EH (cell line): Measurements from ENCODE around the gene SPTLC3.

Source experiments
- DNase-seq: peaks from one replicate; pipeline ENCODE4 v3.0.0-alpha.2; 2015; ENCODE audit warnings: low read depth

The SPTLC3 gene

DNA sequence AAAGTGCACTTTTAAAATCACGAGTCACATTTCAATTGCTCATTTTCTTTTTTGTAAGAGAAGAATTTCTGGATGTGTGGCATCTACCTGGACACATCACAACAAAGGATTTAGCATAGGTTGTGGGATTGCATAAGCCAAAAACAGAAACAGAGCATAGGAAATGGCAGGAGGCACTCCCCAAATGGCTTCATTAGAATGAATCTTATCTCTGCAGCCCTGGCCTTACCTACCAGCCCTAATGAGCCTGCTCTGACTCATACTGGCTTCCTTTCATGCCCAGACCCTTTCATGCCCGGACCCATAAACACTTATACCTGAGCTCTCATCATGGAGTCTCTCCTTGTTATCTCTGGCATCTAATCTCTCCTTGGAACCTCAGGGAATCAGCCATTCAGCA lies 23.9 kb upstream of the SPTLC3 start:
- no peak for DNase-seq

DNA sequence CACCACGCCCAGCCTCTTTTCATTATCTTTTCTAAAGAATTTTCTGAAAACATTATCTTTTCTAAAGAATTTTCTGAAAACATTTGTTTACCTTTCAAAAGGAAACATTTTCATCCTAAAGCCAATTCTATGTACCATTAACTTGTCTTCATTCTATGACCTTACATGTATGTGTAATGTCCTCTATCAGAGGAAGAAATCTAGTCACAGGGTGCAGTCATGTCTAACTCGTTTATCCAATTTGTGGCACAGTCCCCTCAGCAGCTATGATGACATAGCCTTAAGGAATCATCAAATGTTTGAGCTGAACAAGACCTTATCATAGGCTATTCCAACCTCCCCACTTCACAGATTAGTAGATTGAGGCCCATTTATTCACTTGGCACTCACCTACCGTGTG lies 21.5 kb upstream of the SPTLC3 start:
- no peak for DNase-seq

DNA sequence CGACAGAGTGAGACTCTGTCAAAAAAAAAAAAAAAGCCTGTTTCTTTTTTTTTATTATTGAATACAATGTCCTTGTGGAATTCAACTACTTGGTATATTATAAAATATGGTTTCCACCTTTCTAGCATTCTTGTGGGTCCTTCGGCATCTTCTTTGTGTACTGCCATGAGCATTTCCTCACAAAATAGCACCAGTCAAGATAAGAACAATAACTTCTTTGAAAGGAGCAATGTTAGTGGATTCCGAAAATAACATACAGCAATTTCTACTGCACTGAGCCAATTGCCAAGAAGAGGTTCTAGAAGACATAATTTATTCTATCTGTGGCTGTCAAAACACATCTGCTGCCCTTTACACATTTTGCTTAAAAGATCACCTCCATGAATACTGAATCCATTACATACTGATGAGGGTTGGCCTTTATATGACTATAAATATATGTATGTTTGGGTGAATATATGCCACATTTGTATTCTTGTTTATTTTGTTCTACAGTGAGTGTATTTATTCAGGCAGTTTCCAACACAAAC lies 19.1 kb upstream of the SPTLC3 start:
- DNase-seq, result no peak

DNA sequence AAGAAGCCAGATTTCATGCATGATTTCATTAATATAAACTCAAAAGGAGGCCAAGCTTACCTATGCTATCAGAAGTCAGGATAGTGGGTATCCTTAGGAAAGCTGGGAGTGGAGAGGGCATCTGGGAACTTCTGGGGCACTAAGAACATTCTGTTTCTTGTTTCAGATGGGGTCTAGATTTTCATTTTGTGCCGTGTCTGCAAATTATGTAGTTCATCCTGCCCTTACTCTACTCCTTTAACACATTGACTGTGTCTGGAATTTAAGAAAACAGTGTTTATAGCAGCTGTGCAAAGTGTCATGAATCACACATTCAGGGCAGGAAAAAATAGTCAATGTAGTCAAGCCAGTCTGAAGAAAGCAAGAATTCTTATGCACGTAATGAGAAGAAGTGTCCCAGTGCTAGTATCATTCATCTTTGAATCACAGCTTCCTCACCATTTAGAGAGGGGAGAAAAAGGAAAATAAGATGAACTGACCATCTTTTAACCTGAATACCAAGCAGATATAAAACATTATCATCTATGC lies 11.6 kb upstream of the SPTLC3 start:
- no peak for DNase-seq

DNA sequence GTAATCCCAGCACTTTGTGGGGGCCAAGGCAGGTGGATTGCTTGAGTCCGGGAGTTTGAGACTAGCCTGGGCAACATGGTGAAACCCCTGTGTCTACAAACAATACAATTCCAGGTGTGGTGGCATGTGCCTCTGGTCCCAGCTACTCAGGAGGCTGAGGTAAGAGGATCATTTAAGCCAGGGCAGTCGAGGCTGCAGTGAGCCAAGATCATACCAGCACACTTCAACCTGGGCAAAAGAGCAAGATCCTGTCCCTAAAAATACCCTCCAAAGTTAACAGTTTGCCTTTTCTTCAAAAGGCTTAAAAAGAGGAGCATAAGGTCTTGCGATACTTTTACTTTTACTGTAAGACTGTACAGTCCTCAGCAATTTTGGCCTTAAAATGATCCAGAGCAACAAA lies 10.7 kb upstream of the SPTLC3 start:
- DNase-seq, result no peak

DNA sequence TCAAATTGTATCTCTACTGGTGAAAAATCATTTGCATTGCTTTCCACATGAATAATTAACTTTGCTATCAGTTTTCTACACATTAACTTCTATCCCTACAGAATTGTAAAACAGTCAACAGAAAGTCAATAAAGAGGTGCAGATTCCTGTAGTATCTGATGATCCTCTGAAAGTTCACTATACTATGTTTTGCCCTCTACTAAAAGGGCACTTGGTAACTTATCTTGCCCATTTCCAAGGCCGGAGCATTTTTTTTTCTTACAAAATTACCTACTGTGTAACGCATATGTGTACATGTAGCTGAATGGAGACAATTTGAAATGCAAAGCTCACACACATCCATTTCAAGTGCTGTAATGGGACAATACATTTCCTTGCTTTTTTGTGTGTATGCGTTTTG lies 9.6 kb upstream of the SPTLC3 start:
- DNase-seq, result no peak

DNA sequence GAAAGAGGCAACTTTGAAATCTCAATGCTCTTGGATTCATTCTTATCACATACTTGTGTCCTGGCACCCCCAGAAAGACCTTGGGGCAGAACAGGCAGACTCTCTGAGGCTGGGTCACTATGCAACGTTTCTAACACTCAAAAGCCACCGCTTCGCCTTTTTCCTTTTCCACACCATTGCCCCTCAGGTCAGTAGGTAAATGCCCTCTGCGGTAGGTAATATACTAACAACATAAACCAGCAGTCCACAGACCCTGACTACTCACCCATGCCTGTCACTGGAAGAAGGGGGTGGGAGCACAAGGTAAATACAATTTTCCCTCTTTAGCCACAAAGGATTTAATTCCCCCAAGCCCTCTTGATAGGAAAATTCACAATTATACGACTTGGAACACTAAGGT lies 6.5 kb upstream of the SPTLC3 start:
- DNase-seq, result no peak

DNA sequence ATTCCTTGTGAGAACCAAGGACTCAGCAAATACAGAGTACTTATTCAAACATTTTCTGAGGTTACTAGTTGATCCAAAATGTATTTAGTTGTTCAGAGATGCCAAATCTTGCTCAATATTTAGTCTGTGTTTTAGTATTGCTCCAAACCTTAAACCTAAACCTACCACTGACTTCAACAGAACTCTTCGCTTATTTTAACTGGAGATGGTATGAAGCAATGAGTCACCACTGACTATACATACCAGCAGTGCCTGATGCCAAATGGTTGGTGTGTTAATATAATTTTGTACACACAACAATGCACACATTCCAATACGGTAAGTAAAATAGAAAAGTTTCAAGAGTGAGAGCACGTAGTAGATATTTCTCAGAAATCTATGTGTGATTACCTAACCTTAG lies 1.9 kb upstream of the SPTLC3 start:
- peak; percentile 11 for DNase-seq

DNA sequence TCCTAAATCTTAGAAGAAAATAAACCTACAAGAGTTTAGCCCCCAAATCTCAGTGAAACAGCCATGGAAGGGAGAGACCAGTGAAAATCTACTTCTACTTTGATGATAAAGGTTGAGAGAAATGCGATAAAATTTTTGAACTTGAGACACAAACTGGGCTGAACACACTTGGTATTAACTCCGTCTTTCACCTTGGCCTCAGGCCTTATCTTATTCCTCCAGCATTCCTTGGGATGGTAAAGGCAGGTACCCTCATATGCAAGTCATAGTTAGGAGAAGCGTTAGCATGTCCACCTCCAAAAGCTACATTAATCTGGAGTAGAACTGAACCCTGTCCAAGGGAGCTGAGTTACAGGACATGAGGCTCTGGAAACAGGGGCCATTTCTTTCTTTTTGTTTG lies 1.2 kb upstream of the SPTLC3 start:
- DNase-seq, result no peak

DNA sequence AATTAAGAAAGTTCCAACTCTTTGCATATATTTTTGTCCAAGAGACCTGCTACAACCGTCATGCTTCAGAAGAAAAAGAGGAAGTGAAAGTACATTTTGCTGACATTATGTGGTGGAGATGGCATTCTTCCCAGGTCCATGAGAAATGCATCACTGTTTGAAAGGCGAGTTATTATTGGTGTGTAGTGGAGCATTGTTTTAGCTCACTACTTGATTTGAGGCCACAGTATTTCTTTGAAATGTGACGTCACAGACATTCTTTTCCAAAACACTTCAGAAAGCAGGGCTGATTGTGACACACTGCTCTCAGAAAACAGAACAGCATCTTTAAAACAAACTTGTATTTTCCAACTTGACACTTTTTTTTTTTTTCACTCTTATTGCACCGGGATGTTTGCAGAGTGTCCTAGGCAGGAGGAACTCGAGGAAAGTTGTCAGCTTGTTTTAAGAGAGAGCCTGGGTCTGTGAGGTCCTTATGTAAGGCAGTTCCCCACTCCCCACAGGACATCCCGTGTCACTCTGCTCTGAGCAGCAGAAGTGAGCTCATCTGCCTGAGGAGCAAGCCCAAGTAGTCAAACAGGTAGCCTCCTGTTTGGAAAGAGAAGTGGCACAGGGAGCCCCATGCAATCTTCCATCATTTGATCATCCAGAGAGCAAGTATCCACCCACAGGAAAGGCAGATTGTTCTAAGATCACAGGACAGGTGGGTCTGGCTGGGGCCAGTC lies 1.1 kb downstream of the SPTLC3 start:
- DNase-seq, result peak; percentile 67

DNA sequence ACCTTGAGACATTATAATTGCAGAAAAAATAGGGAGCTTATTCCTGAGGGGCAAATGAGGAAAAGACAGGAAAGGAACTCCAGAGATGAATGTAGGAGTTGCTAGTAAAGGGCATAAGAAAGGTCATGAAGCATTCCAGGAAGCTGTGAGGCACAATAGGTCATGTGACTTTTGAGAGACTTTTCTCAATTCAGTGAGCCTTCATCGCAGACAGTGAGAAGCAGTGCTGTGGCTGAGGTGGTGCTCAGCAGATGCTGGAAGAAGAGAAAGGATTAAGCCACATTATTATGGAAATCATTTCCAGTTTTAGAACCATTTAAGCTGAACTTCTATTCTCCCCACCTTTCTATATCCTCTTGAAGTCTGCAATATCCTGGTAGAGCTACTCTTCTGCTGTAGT lies 4.1 kb downstream of the SPTLC3 start:
- no peak for DNase-seq

DNA sequence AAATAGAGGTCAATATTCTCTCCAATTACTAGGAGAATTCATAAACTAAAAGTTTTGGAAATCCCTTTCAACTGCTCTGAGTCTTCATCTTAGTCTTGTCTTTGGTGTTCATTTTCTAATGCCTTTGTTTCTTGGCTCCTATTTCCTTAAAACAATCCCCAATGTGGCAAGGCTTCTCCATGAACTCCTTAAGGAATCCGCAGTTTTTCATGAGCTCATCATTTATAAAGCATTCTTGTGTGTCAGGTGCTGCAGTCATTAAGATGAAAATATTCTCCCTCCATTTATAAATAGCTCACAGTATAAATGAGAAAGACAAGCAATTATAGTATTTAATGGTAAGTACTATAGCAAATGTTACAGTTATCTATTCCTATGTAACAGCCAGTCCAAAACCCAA lies 4.6 kb downstream of the SPTLC3 start:
- no peak for DNase-seq

DNA sequence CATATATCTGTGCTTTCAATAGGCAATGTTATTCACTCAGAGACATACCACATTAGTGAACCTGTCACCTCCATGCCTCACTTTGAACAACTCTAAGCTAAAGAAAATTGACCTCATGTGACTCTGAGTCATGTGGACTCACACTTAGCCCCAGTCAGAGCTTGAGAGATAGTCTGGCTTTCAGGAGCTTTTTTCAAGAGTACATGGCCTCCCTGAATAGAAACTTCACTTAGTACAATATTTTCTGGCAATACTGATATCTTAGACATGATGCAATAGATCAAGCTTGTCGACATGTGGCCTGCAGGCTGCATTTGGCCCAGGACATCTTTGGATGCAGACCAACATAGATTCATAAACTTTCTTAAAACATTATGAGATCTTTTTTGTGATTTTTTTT lies 8.5 kb downstream of the SPTLC3 start:
- no peak for DNase-seq

DNA sequence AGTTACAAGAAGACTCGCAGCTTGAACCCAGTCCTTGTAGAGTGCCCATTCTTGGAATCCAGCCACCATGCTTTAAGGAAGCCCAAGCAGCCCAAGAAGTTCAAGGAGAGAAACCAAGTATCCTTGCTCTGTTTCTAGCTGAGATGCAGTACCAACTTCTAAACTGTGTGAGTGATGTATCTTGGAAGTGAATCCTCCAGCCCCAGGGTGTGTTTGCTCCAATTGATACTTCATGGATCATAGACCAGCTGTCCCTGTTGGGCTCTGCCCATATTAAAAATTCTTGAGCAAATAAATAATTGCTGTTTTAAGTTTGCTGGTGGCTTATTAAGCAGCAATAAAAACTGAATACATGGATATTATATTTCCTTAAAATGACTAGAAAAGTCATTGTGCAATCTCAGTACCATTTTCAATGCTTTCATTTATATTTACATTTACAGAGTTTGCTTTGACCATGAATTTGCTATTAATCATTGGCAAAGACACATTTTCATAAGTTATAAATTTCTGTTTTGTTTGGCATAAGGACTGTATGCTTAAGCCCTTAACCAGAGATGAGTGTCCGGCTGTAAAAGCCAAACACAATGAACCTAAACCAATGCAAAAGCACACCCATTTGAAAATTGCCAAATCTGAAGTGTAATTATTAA lies 9.2 kb downstream of the SPTLC3 start:
- DNase-seq, result no peak

DNA sequence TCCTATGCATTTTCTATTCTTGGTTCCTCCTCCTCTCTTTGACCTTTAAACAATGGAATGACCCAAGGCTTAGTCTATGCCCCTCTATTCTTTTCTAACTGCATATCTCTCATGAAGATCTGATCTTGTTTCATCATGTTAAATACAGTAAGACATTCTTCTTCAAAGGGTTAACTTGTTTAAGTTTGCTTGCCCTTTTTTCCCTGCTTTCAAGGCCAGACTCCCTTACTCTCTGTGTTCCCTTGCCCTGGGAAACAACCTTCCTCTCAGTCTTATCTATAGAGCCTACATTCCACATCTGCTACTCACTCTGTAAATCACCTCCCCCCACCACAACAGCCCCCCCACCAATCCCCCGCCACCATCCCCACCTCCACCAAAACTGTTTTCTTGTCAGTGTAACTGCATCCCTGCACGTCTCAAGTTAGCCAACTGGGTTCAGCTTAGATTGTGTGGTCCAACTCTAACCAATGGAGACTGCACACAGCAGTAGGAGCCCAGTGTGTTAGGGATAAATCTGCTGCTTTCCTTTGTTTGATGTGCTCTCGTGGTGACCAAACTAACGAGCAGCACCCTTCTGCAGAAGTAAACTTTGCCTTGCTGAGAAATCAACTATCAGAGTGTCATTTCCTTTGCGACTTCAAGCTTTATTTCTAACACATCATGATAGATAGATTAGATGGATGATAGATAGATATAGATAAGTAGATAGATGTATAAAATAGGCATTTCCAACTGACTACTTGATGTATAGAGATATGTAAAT lies 12.6 kb downstream of the SPTLC3 start:
- no peak for DNase-seq

DNA sequence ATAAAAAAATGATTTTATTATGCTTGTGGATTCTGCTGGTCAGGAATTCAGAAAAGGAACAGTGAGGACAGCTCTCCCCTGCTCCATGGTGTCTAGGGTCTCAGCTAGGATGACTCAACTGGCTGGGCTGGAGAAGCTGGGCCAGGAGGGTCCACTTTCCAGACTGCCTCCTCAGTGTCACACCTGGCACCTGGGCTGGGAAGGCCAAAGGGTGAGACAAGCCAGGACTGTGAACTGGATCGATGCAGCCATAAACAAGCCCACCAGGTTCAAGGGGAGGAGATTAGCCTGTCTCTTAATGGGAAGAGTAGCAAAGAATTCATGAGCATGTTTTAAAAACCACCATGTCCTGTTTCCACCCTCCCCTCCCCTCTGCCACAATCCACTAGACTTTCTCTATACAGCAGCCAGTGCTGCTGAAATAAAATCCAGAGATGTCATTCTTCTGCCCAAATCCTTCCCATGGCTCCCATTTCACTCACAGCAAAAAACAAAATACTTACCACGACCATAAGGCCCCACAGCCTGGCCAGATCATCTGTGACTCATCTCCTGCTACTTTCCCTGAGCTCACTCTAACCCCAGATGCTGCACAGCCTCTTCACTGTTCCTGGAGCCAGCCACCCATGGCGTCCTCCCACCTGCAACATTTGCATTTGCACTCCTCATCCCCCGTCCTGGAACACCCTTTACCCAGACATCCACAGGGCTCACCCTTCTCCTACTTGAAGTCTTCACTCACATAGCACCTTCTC lies 13.8 kb downstream of the SPTLC3 start:
- DNase-seq, result no peak

DNA sequence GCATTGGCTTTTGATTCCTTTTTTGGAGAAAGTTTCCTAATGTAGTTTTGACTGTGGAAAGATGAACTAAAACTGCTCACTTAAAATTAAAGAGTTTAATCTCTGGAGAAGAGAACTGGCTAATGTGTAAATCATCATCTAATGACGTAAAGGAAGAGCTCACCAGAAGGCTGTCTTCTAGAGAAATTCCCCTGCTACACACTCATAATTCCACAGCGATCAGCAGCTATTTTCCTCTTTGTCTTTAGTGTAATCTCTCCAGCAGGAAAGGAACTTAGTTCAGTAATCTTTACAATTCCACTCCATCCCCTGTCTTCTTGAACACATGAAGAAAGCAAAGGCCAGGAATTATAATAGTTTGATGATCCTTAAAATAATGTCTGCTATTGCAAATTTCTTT lies 15.8 kb downstream of the SPTLC3 start:
- no peak for DNase-seq

DNA sequence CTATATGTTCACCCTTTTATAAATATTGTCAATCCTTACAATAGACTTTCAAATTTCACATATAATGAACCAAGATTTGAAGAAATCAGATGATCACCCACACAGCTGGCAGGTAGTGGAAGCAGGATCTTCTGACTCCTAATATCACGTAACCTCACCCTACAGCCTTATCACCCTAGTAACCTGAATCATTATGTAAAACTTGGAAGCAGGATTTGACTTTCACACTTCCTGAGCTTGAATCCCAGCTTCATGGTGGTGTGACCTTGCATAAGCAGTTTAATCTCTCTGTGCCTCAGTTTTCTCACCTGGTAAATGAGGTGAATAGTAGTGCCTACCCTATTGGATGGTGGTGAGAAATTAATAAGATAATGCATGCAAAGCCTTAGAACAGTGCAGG lies 16.4 kb downstream of the SPTLC3 start:
- DNase-seq, result no peak

DNA sequence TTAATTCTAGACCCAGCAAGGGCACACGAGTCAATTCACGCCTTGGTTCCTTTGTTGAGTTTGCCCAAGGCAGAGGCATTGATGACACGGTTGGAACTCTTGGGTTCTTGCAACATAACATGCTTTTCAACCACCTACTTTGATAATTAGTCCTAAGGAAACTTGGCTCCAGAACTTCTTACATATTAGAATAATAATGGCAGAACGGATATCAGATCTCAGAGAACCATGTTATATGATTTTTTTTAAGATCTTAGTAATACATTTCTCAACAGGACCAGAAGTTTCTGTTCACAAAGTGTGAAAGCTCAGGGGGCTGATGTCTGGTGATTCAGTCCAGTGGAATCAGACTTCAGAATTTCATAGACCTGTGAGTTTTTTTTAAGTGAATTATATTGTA lies 19.2 kb downstream of the SPTLC3 start:
- no peak for DNase-seq

DNA sequence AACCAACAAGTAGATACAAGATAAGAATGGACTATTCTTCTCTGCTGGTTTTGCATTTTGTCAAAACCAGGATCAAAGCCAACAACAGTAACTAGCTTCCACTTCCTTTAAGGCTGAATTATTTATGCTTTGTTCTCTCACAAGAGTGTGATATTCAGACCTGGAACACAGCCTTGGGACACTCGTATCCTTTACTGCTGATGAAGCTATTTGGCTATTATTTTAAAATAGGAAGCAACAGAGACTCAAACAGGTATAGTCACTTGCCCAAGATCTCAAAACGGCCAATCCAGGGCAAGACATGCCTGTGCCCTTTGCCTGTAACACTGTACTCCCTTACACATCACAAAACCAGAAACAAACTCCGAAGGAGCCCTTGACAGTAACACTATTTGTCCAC lies 19.9 kb downstream of the SPTLC3 start:
- DNase-seq, result no peak

DNA sequence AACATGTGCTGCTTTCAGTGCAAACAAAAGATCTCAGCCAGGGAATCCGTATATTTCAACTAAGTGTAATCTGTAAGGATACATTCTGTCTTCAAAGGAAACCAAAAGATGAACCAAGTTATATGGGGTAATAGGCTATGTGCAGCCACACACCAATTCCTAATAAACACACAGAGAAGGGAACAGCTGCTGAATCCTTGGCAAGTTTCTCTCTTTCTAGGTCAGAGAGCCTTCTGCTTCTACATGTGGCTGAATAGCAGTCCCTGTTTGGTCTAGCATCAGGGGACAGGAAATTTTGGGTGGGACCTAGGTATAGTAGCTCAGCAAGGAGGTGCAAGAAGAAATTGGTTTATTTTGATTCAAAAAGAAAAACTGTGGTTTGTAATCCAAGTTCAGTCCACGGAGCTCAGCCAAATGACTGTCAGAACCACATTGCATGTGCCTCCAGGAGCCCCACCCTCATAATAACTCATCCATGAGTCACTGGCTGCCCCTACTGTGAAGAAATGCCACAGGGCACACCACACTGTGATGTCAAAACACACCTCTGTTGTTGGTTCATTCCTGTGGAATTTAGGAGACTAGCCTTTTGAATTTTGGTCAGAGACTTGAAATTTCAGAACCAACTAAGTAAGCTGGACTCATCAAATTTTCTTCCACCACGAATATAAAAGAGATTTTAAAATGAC lies 21.1 kb downstream of the SPTLC3 start:
- peak; percentile 61 for DNase-seq

DNA sequence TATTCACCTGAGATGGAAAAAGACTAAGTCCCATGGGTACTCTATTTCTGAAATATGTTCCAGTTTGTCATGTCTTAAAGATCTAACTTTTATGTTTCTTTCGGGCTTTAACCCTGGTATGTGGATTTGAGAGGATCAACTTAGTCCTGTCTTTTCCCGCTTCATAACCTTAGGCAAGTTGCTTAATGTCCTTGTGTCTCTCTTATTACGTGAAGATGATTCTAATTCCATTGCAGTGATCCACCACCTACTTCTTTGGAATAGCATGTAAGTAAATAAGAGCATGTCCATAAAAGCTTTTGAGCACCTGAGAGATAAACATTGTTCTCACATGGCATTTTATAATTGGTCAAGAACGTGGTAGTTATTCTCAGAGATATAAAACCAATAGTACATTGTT lies 23.0 kb downstream of the SPTLC3 start:
- DNase-seq, result no peak
